Vagina (tissue), 2 donors: ENCODE data around the gene SCO2. TPM values are rescaled to one million over a fixed set of nuclear protein-coding genes. Genes with fewer than 3 reads are reported as not detected.

Experiments
- DNase-seq, 2 donors: peaks; one replicate each; pipeline ENCODE4 v3.0.0-alpha.2; 2017; ENCODE audit errors: extremely low spot score in 2 of 2
- H3K27ac ChIP-seq: fragments of 200-600 bp; sonication (generic); one replicate; pipeline ENCODE4 v1.5.1; 2019
- H3K27me3 ChIP-seq: fragments of 200-600 bp; sonication (generic); one replicate; pipeline ENCODE4 v1.5.1; 2019
- H3K36me3 ChIP-seq, 2 donors: fragments of 200-600 bp; sonication (generic); one replicate each; pipeline ENCODE4 v1.5.1; 2017 to 2019
- H3K4me1 ChIP-seq: fragments of 200-600 bp; sonication (generic); one replicate; pipeline ENCODE4 v1.5.1; 2019
- H3K4me3 ChIP-seq, 2 donors: fragments of 200-600 bp; sonication (generic); 1 replicate in 1 of 2; 2 replicates in 1 of 2; pipeline ENCODE4 v1.5.1; 2016 to 2019
- H3K9me3 ChIP-seq: fragments of 200-600 bp; sonication (generic); one replicate; pipeline ENCODE4 v1.5.1; 2019
- CTCF ChIP-seq, 3 experiments: fragments of 450-650 bp in 2 of 3; fragments of 200-600 bp in 1 of 3; sonication (generic) in 1 of 3; IDR thresholded peaks; one replicate each; pipeline ENCODE4 v1.5.1; 2017 to 2019; ENCODE audit warnings: antibody characterized with exemption in 3 of 3, mild to moderate bottlenecking in 2 of 3, moderate library complexity in 2 of 3
- POLR2A ChIP-seq, 2 donors: fragments of 450-650 bp; IDR thresholded peaks; one replicate each; pipeline ENCODE4 v1.6.1; 2017; ENCODE audit warnings: antibody characterized with exemption in 2 of 2, mild to moderate bottlenecking in 2 of 2, moderate library complexity in 2 of 2
- POLR2AphosphoS5 ChIP-seq, 2 donors: sonication (generic); formaldehyde crosslinking; IDR thresholded peaks; one replicate each; pipeline ENCODE4 v1.9.0; 2017; ENCODE audit warnings: antibody characterized with exemption in 2 of 2, mild to moderate bottlenecking in 2 of 2, low read depth in 1 of 2; ENCODE audit not compliant: insufficient read depth in 1 of 2
- intact Hi-C: fragments of 100-400 bp; cut with DNase I; formaldehyde crosslinking; loops from one replicate; pipeline ENCODE4 v1.15.1; 2023
- total RNA-seq: library from RNA; depleted of rRNA; stranded (reverse); fragments of >200 nt; gene quantifications from one replicate; pipeline ENCODE4 v1.2.3, GENCODE V29; 2016

Gene SCO2
- total RNA-seq, 1 donor from 2014 or later = 25.0 TPM

GRCh38 chr22:50483977-50484853 is 41.2 kb downstream of the SCO2 start:
- TF ChIP-seq POLR2AphosphoS5 (IDR thresholded peaks at IDR 0.05; ENCODE audit: insufficient read depth in 1 of 2, low read depth in 1 of 2) (no peak), POLR2A (IDR thresholded peaks at IDR 0.05) (no peak), CTCF (IDR thresholded peaks at IDR 0.05) (no peak)
- Histone ChIP-seq H3K36me3 (no peaks in the 10 kb centered on the region), H3K27me3 (peaks cover 19% of the 10 kb centered on the region), H3K9me3 (no peaks in the 10 kb centered on the region), H3K4me3 (no peak overlapping the region), H3K27ac (no peak overlapping the region), H3K4me1 (peaks cover 15% of the 10 kb centered on the region)
- no peak for DNase-seq
- intact Hi-C loops = no loop called here

GRCh38 chr22:50483556-50483955 is 41.8 kb downstream of the SCO2 start:
- Histone ChIP-seq H3K27ac (no peak overlapping the region), H3K27me3 (peaks cover 19% of the 10 kb centered on the region), H3K9me3 (no peaks in the 10 kb centered on the region), H3K4me1 (peaks cover 15% of the 10 kb centered on the region), H3K36me3 (no peaks in the 10 kb centered on the region), H3K4me3 (no peak overlapping the region)
- DNase-seq = no peak
- intact Hi-C loops = no loop called here
- TF ChIP-seq POLR2AphosphoS5 (IDR thresholded peaks at IDR 0.05; ENCODE audit: insufficient read depth in 1 of 2, low read depth in 1 of 2) = no peak
- no peak for TF ChIP-seq POLR2A (IDR thresholded peaks at IDR 0.05)
- TF ChIP-seq CTCF (IDR thresholded peaks at IDR 0.05) = no peak

GRCh38 chr22:50483106-50483505 is 42.3 kb downstream of the SCO2 start:
- no peak overlapping the region for H3K4me3 ChIP-seq
- peaks cover 15% of the 10 kb centered on the region for H3K4me1 ChIP-seq
- intact Hi-C loops = no loop called here
- no peaks in the 10 kb centered on the region for H3K9me3 ChIP-seq
- TF ChIP-seq POLR2A (IDR thresholded peaks at IDR 0.05) (no peak), POLR2AphosphoS5 (IDR thresholded peaks at IDR 0.05; ENCODE audit: insufficient read depth in 1 of 2, low read depth in 1 of 2) (no peak), CTCF (IDR thresholded peaks at IDR 0.05) (no peak)
- no peak overlapping the region for H3K27ac ChIP-seq
- no peak for DNase-seq
- peaks cover 19% of the 10 kb centered on the region for H3K27me3 ChIP-seq
- H3K36me3 ChIP-seq = no peaks in the 10 kb centered on the region

- Histone ChIP-seq H3K4me1 (peaks cover 15% of the 10 kb centered on the region), H3K9me3 (no peaks in the 10 kb centered on the region), H3K27ac (no peak overlapping the region), H3K36me3 (no peaks in the 10 kb centered on the region), H3K4me3 (peak overlapping the region; percentile 40 to 62), H3K27me3 (peaks cover 19% of the 10 kb centered on the region)
- intact Hi-C loops = no loop called here
- TF ChIP-seq POLR2AphosphoS5 (IDR thresholded peaks at IDR 0.05; ENCODE audit: insufficient read depth in 1 of 2, low read depth in 1 of 2) (no peak), CTCF (IDR thresholded peaks at IDR 0.05) (no peak), POLR2A (IDR thresholded peaks at IDR 0.05) (no peak)
- no peak for DNase-seq
Measured at GRCh38 chr22:50482107-50483074, 43.0 kb downstream of the SCO2 start.
